Epidermal melanocyte (primary cell): ENCODE measurements around the gene INVS.
"Not testable (repeated sequence)": the region's sequence is repeated elsewhere in the genome, so short reads cannot be mapped to it uniquely, and the experiment has no call there.

ENCODE experiments used
- DNase-seq: peaks from one replicate; pipeline ENCODE4 v3.0.0; 2011; ENCODE audit warnings: low spot score; ENCODE audit not compliant: insufficient read length

INVS gene

GRCh38 chr9:100125910-100126309 lies 26.9 kb downstream of the INVS start:
- no peak for DNase-seq

GRCh38 chr9:100126423-100126822 lies 27.4 kb downstream of the INVS start:
- no peak for DNase-seq

GRCh38 chr9:100129772-100130171 lies 30.7 kb downstream of the INVS start:
- no peak for DNase-seq

GRCh38 chr9:100131216-100131615 lies 32.2 kb downstream of the INVS start:
- DNase-seq, result no peak

- DNase-seq, result no peak
These were observed 32.9 kb downstream of the INVS start for GRCh38 chr9:100131875-100132430.

GRCh38 chr9:100134731-100135130 lies 35.7 kb downstream of the INVS start:
- no peak for DNase-seq

- DNase-seq, result not testable (repeated sequence)
These were observed 37.8 kb downstream of the INVS start for GRCh38 chr9:100136799-100137198.

- not testable (repeated sequence) for DNase-seq
These were observed 41.3 kb downstream of the INVS start for GRCh38 chr9:100140303-100140702.

- DNase-seq, result not testable (repeated sequence)
These were observed 42.8 kb downstream of the INVS start for GRCh38 chr9:100141862-100142261.

GRCh38 chr9:100145167-100145934 lies 46.3 kb downstream of the INVS start:
- DNase-seq, result not testable (repeated sequence)

- not testable (repeated sequence) for DNase-seq
These were observed 46.9 kb downstream of the INVS start for GRCh38 chr9:100145976-100146375.

GRCh38 chr9:100150214-100150613 lies 51.2 kb downstream of the INVS start:
- no peak for DNase-seq

GRCh38 chr9:100160021-100160420 lies 61.0 kb downstream of the INVS start:
- peak; percentile 16 for DNase-seq

- no peak for DNase-seq
These were observed 68.1 kb downstream of the INVS start for GRCh38 chr9:100167176-100167575.

- DNase-seq, result no peak
These were observed 69.0 kb downstream of the INVS start for GRCh38 chr9:100167915-100168654.

- DNase-seq, result no peak
These were observed 71.0 kb downstream of the INVS start for GRCh38 chr9:100170085-100170484.

GRCh38 chr9:100170556-100170955 lies 71.5 kb downstream of the INVS start:
- DNase-seq, result no peak

- no peak for DNase-seq
These were observed 87.3 kb downstream of the INVS start for GRCh38 chr9:100186356-100186755.

- DNase-seq, result no peak
These were observed 91.3 kb downstream of the INVS start for GRCh38 chr9:100190339-100190738.

GRCh38 chr9:100191264-100191663 lies 92.2 kb downstream of the INVS start:
- no peak for DNase-seq

- DNase-seq, result no peak
These were observed 94.0 kb downstream of the INVS start for GRCh38 chr9:100193078-100193477.

GRCh38 chr9:100196215-100196614 lies 97.2 kb downstream of the INVS start:
- DNase-seq, result no peak
